GM21390 (cell line): ENCODE measurements around the gene PATJ.

Experiments used
- ATAC-seq: cut with Tn5 transposase; IDR thresholded peaks from one replicate; pipeline ENCODE4 v1.9.1; 2021; ENCODE audit not compliant: unreplicated experiment

PATJ gene

GRCh38 chr1:62038594-62039284, 296.5 kb downstream of the PATJ start:
- ATAC-seq, result no peak

- no peak for ATAC-seq
These were observed 298.2 kb downstream of the PATJ start for GRCh38 chr1:62040450-62040849.

- no peak for ATAC-seq
These were observed 298.7 kb downstream of the PATJ start for GRCh38 chr1:62040973-62041372.

GRCh38 chr1:62043154-62043553, 300.9 kb downstream of the PATJ start:
- no peak for ATAC-seq

GRCh38 chr1:62045574-62045973, 303.3 kb downstream of the PATJ start:
- ATAC-seq, result no peak

GRCh38 chr1:62046927-62047326, 304.6 kb downstream of the PATJ start:
- no peak for ATAC-seq

GRCh38 chr1:62050165-62050564, 307.9 kb downstream of the PATJ start:
- ATAC-seq, result no peak

- ATAC-seq, result no peak
These were observed 310.7 kb downstream of the PATJ start for GRCh38 chr1:62052946-62053345.

GRCh38 chr1:62054188-62054587, 311.9 kb downstream of the PATJ start:
- no peak for ATAC-seq

GRCh38 chr1:62057230-62057629, 314.9 kb downstream of the PATJ start:
- no peak for ATAC-seq

- ATAC-seq, result no peak
These were observed 315.5 kb downstream of the PATJ start for GRCh38 chr1:62057641-62058290.

GRCh38 chr1:62058956-62059355, 316.7 kb downstream of the PATJ start:
- ATAC-seq, result no peak

GRCh38 chr1:62062087-62062486, 319.8 kb downstream of the PATJ start:
- no peak for ATAC-seq

GRCh38 chr1:62064829-62065407, 322.6 kb downstream of the PATJ start:
- no peak for ATAC-seq

GRCh38 chr1:62066713-62067112, 324.4 kb downstream of the PATJ start:
- ATAC-seq, result no peak

- no peak for ATAC-seq
These were observed 326.1 kb downstream of the PATJ start for GRCh38 chr1:62068416-62068843.

GRCh38 chr1:62068978-62069377, 326.7 kb downstream of the PATJ start:
- ATAC-seq, result no peak

GRCh38 chr1:62070384-62071011, 328.2 kb downstream of the PATJ start:
- no peak for ATAC-seq

- ATAC-seq, result no peak
These were observed 329.4 kb downstream of the PATJ start for GRCh38 chr1:62071695-62072094.

GRCh38 chr1:62076286-62076685, 334.0 kb downstream of the PATJ start:
- no peak for ATAC-seq

GRCh38 chr1:62077821-62078220, 335.5 kb downstream of the PATJ start:
- ATAC-seq, result no peak
